K562 (cell line): Measurements from ENCODE around the gene MAP3K14. TPM values are rescaled to one million over a fixed set of nuclear protein-coding genes. Genes with fewer than 3 reads are reported as not detected.

Experiments used
- CAMTA2 ChIP-seq: fragments of 250-450 bp; sonication (Bioruptor Pico); conservative IDR thresholded peaks from 2 replicates; pipeline ENCODE4 v1.5.1; 2022
- CHCHD3 ChIP-seq: fragments of 250-450 bp; sonication (Bioruptor Pico); IDR thresholded peaks from 2 replicates; pipeline ENCODE4 v2.1.2; 2022; ENCODE audit warnings: mild to moderate bottlenecking
- DMBX1 ChIP-seq: fragments of 250-450 bp; sonication (Bioruptor Pico); IDR thresholded peaks from 2 replicates; pipeline ENCODE4 v1.8.0; 2022; ENCODE audit warnings: inconsistent platforms, mild to moderate bottlenecking, moderate library complexity, borderline replicate concordance
- ESRRB ChIP-seq: fragments of 250-450 bp; sonication (Bioruptor Pico); IDR thresholded peaks from 2 replicates; pipeline ENCODE4 v1.5.0; 2020; ENCODE audit warnings: mild to moderate bottlenecking, moderate library complexity, borderline replicate concordance
- EZH2 ChIP-seq: IDR thresholded peaks from 2 replicates; pipeline ENCODE4 v1.6.1; 2012; ENCODE audit warnings: low read depth, mild to moderate bottlenecking, inconsistent platforms, low read length, borderline replicate concordance
- IRF9 ChIP-seq: fragments of 450-650 bp; IDR thresholded peaks from 2 replicates; pipeline ENCODE4 v1.6.1; 2016; ENCODE audit warnings: missing biosample characterization, missing genetic modification characterization
- KLF10 ChIP-seq: fragments of 250-450 bp; sonication (Bioruptor Pico); IDR thresholded peaks from 2 replicates; pipeline ENCODE4 v1.6.1; 2021; ENCODE audit warnings: matching md5 sums
- MYC ChIP-seq, 2 experiments: fragments of 250-450 bp in 1 of 2; sonication (Bioruptor Pico) in 1 of 2; IDR thresholded peaks; 2 replicates each; pipeline versions ENCODE4 v1.5.1 to v1.6.1; 2012 to 2021; ENCODE audit warnings: low read depth in 2 of 2, borderline replicate concordance in 1 of 2, improper control_type of control experiment in 1 of 2, low read length in 1 of 2, mild to moderate bottlenecking in 1 of 2, moderate library complexity in 1 of 2
- RAD21 ChIP-seq, 2 experiments: fragments of 250-450 bp in 1 of 2; fragments of 450-650 bp in 1 of 2; sonication (Bioruptor Pico) in 1 of 2; formaldehyde crosslinking in 1 of 2; IDR thresholded peaks in 1 of 2; conservative IDR thresholded peaks in 1 of 2; 2 replicates each; pipeline versions ENCODE4 v1.4.0 to v1.8.0; 2020 to 2022; ENCODE audit warnings: mild to moderate bottlenecking in 2 of 2, moderate library complexity in 1 of 2
- SETDB1 ChIP-seq: IDR thresholded peaks from one replicate; pipeline ENCODE4 v1.6.1; 2012; ENCODE audit warnings: low read length, control low read depth, inconsistent platforms
- TAL1 ChIP-seq: fragments of 450-650 bp; IDR thresholded peaks from 2 replicates; pipeline ENCODE4 v1.6.1; 2016; ENCODE audit warnings: mild to moderate bottlenecking
- WHSC1 ChIP-seq: IDR thresholded peaks from one replicate; pipeline ENCODE4 v1.6.1; 2012; ENCODE audit warnings: low read length, control low read depth, inconsistent platforms
- YY1 ChIP-seq, 3 experiments: IDR thresholded peaks; 2 replicates each; pipeline ENCODE4 v1.6.1; 2011; ENCODE audit warnings: low read length in 2 of 3, mild to moderate bottlenecking in 2 of 3, moderate library complexity in 2 of 3, borderline replicate concordance in 1 of 3, control low read depth in 1 of 3, low read depth in 1 of 3; ENCODE audit not compliant: insufficient read depth in 3 of 3, insufficient replicate concordance in 2 of 3, control insufficient read depth in 1 of 3, insufficient read length in 1 of 3; ENCODE audit errors: extremely low read depth in 1 of 3
- ZNF318 ChIP-seq, 2 experiments: fragments of 450-650 bp; IDR thresholded peaks; 2 replicates each; pipeline ENCODE4 v1.6.1; 2016; ENCODE audit warnings: mild to moderate bottlenecking in 2 of 2, borderline replicate concordance in 1 of 2, low read depth in 1 of 2, moderate library complexity in 1 of 2
- ZNF431 ChIP-seq: sonication (generic); formaldehyde crosslinking; IDR thresholded peaks from 2 replicates; pipeline ENCODE4 v1.8.0; 2022; ENCODE audit warnings: mild to moderate bottlenecking, missing genetic modification reagents
- polyA plus RNA-seq, 8 experiments: library from polyadenylated mRNA; depleted of rRNA in 4 of 8; stranded (reverse) in 5 of 8; unstranded in 3 of 8; fragments of >200 nt; fragmentation: Nextera tagmentation in 2 of 8; fragmentation: Illumina TruSeq in 1 of 8; extraction: Ambion mirVana in 2 of 8; extraction: Trizol in 1 of 8; gene quantifications; 2 replicates each; pipeline versions ENCODE4 v1.2.1 to v1.2.3, GENCODE V29; 2011 to 2014; ENCODE audit warnings: inconsistent platforms in 1 of 8, missing spikeins in 1 of 8
- total RNA-seq, 7 experiments: library from RNA; depleted of rRNA in 6 of 7; stranded (reverse); fragments of >200 nt in 6 of 7; fragmentation: Illumina TruSeq in 2 of 7; extraction: Trizol in 2 of 7; gene quantifications; 2 replicates each; pipeline versions ENCODE4 v1.2.1 to v1.2.3, GENCODE V29; 2011 to 2021; ENCODE audit warnings: low replicate concordance in 1 of 7
- TF ChIP-seq, protein P1 (sequence below), 2 experiments: fragments of 450-650 bp in 1 of 2; sonication (generic) in 1 of 2; formaldehyde crosslinking; conservative IDR thresholded peaks; 2 replicates each; pipeline versions ENCODE4 v1.4.0 to v1.8.1; 2020 to 2022; ENCODE audit warnings: mild to moderate bottlenecking in 1 of 2, missing genetic modification reagents in 1 of 2

The MAP3K14 gene
- total and polyA plus RNA-seq, 9 of the 15 experiments (the other 6 are each of a cell fraction or from before 2014, with no cell fraction given), result 0.45 to 8.7 (median 3.2) TPM

- TF ChIP-seq ZNF318 (IDR thresholded peaks at IDR 0.05; ENCODE audit: borderline replicate concordance in 1 of 2, low read depth in 1 of 2) (peak in 1 of 2 experiments; percentile 94; a peak in 2 of 4 replicates), CHCHD3 (CRISPR knock-in tag) (no peak), ZNF431 (CRISPR knock-in tag) (no peak), EZH2 (peak; percentile 45; the same call in 1 of the 2 replicates), SETDB1 (no peak), MYC (IDR thresholded peaks at IDR 0.05; ENCODE audit: low read depth, low read length) (peak; percentile 62), MYC (CRISPR knock-in tag; IDR thresholded peaks at IDR 0.05; ENCODE audit: borderline replicate concordance, low read depth) (no peak), IRF9 (tag) (peak; percentile 46; the same call in 1 of the 2 replicates), WHSC1 (no peak), YY1 (IDR thresholded peaks at IDR 0.05; ENCODE audit: borderline replicate concordance in 1 of 3, control insufficient read depth in 1 of 3, extremely low read depth in 1 of 3, insufficient read depth in 3 of 3, insufficient read length in 1 of 3, insufficient replicate concordance in 2 of 3, low read depth in 1 of 3, low read length in 2 of 3) (no peak), RAD21 (CRISPR knock-in tag; conservative IDR thresholded peaks at IDR 0.05 in 1 of 2, IDR thresholded peaks at IDR 0.05 in 1 of 2) (peak in 1 of 2 experiments; percentile 9; a peak in 1 of 4 replicates), KLF10 (CRISPR knock-in tag) (no peak), CAMTA2 (CRISPR knock-in tag) (no peak), TAL1 (peak; percentile 97), ESRRB (no peak), DMBX1 (CRISPR knock-in tag) (peak; percentile 80)
- TF ChIP-seq, protein P1, sequence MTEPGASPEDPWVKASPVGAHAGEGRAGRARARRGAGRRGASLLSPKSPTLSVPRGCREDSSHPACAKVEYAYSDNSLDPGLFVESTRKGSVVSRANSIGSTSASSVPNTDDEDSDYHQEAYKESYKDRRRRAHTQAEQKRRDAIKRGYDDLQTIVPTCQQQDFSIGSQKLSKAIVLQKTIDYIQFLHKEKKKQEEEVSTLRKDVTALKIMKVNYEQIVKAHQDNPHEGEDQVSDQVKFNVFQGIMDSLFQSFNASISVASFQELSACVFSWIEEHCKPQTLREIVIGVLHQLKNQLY (CRISPR knock-in tag; conservative IDR thresholded peaks at IDR 0.05), result no peak
These were observed 28.9 kb upstream of the MAP3K14 start (continued) for GRCh38 chr17:45345554-45346215.
